Glomerular visceral epithelial cell (primary cell): ENCODE measurements around the gene RXRB.
"Not testable (repeated sequence)": the region's sequence is repeated elsewhere in the genome, so short reads cannot be mapped to it uniquely, and the experiment has no call there.

Source experiments
- DNase-seq: peaks from one replicate; pipeline ENCODE4 v3.0.0-alpha.2; 2016; ENCODE audit errors: extremely low spot score

RXRB gene

GRCh38 chr6:33200219-33201146 is at the start of gene RXRB, which contains the start of gene SLC39A7:
RXRB (minus strand) TSS chr6:33200665; CDS start chr6:33200476, 189 bp downstream.
SLC39A7 (plus strand) TSS chr6:33200867; CDS start chr6:33201246, 379 bp downstream.
- DNase-seq: peak; percentile 99

GRCh38 chr6:33249732-33250630 is 49.5 kb upstream of the RXRB start:
- peak; percentile 56 for DNase-seq

GRCh38 chr6:33248932-33249731 is 48.7 kb upstream of the RXRB start:
- peak; percentile 99 for DNase-seq

GRCh38 chr6:33248643-33248931 is 48.1 kb upstream of the RXRB start:
- DNase-seq: no peak

GRCh38 chr6:33247977-33248642 is 47.6 kb upstream of the RXRB start:
- DNase-seq: peak; percentile 86

GRCh38 chr6:33243476-33243875 is 43.0 kb upstream of the RXRB start:
- DNase-seq: no peak

GRCh38 chr6:33241968-33242367 is 41.5 kb upstream of the RXRB start:
- no peak for DNase-seq

GRCh38 chr6:33237741-33238140 is 37.3 kb upstream of the RXRB start:
- DNase-seq: no peak

GRCh38 chr6:33236852-33237251 is 36.4 kb upstream of the RXRB start:
- no peak for DNase-seq

GRCh38 chr6:33236328-33236727 is 35.9 kb upstream of the RXRB start:
- DNase-seq: no peak

- no peak for DNase-seq
These were observed 34.8 kb upstream of the RXRB start for GRCh38 chr6:33235221-33235634.

- not testable (repeated sequence) for DNase-seq
These were observed 26.1 kb upstream of the RXRB start for GRCh38 chr6:33226503-33227120.

- no peak for DNase-seq
These were observed 17.2 kb upstream of the RXRB start for GRCh38 chr6:33217681-33218080.

- no peak for DNase-seq
These were observed 16.8 kb upstream of the RXRB start for GRCh38 chr6:33217246-33217645.

- no peak for DNase-seq
These were observed 15.7 kb upstream of the RXRB start for GRCh38 chr6:33216117-33216649.

- no peak for DNase-seq
These were observed 15.0 kb upstream of the RXRB start for GRCh38 chr6:33215271-33216116.

- no peak for DNase-seq
These were observed 13.5 kb upstream of the RXRB start for GRCh38 chr6:33213989-33214335.

GRCh38 chr6:33213166-33213988 is 12.9 kb upstream of the RXRB start:
- peak; percentile 18 for DNase-seq

GRCh38 chr6:33212857-33213165 is 12.3 kb upstream of the RXRB start:
- DNase-seq: no peak
